GM15510 (cell line): Measurements from ENCODE around the gene OSBPL10.

Source experiments
- POLR2A ChIP-seq: IDR thresholded peaks from 3 replicates; pipeline ENCODE4 v1.6.1; 2011; ENCODE audit warnings: borderline replicate concordance; ENCODE audit not compliant: insufficient read length; ENCODE audit errors: extremely low read depth

Gene OSBPL10

GRCh38 chr3:31973081-31973480, 8.0 kb downstream of the OSBPL10 start:
- TF ChIP-seq POLR2A: no peak

DNA sequence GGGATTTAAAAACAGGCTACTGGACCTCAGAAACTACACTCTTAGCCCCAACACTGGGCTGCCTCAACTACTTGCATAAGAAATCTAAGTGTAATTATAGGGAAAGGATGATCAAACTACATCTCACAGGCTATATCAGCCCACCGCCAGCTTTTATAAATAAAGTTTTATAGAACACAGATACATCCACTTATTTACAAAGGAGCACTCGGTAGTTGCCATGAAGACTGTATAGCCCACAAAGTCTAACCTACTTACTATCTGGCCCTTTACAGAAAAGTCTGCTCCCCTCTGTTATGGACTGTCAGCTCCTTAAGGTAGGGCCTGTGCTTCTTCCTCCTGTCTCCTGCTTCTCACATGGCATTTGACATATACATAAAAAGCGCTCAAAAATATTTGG, 9.5 kb downstream of the OSBPL10 start:
- TF ChIP-seq POLR2A: no peak

GRCh38 chr3:31968927-31969418, 12.1 kb downstream of the OSBPL10 start:
- no peak for TF ChIP-seq POLR2A

DNA sequence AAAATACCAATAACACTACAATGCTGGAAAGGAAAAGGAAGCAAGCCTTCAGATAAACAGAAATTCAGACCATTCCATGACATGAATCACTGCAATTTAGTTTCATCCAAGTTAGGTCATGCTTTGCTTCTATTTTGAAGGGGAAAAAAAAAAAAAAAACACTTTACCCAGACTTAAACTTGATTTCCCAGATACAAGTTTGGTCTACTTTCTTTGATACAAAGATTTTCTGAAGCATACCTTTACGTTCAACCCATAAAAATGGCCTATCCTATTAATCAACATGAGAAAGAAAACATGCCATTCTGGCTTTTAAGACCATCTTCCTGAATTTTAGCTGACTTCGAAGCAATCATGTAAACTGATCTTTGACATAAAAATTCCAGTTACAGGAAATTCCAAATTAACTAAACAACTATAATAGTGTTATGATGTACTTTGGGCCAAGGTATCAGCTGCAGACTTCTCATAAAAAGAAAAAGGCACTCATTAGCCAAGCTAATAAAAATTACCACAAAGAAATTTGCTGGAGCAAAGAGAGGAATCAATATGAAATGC, 12.6 kb downstream of the OSBPL10 start:
- no peak for TF ChIP-seq POLR2A

GRCh38 chr3:31967592-31967991, 13.5 kb downstream of the OSBPL10 start:
- TF ChIP-seq POLR2A: no peak

DNA sequence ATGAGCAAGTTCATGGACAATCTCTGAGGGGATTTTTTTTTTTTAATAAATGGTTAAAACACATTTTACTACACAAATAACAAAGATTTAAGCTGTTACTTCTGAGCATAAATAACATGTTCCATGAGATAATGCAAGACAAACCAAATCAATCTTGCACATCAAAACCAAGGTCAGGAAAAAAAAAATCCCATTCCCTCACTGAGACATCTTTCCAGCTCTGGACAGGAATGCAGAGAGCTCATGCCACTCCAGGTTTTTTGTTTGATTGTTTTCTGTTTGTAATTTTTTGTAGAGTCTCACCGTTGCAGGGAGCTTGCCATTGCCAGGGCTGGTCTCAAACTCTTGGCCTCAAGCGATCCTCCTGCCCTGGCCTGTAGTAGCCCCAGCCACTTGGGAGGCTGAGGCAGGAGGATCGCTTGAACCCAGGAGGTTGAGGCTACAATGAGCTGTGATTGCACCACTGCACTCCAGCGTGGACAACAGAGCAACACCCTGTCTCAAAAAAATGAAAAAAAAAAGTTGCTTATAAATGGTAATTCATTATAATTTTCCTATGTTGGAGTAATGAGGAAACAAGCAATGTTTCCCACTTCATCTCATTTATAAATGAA, 14.0 kb downstream of the OSBPL10 start:
- TF ChIP-seq POLR2A: no peak

DNA sequence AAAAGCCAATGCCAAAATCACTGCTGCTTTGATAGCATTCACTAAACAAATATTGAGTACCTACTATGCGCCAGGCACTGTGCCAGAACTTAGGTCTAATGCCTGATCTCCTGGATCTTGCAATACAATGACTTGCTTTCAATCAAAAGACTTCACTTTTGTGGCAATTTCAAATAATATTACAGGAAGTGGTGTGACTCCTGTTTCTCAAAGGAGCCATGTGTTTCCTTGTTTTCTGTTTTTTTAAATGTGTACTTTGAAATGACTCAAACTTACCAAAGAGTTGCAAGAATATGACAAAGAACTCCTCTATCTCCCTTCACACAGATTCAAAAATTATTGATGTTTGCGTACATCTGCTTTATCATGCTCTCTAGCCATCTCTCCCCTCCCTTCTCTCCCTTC, 18.3 kb downstream of the OSBPL10 start:
- TF ChIP-seq POLR2A: no peak

DNA sequence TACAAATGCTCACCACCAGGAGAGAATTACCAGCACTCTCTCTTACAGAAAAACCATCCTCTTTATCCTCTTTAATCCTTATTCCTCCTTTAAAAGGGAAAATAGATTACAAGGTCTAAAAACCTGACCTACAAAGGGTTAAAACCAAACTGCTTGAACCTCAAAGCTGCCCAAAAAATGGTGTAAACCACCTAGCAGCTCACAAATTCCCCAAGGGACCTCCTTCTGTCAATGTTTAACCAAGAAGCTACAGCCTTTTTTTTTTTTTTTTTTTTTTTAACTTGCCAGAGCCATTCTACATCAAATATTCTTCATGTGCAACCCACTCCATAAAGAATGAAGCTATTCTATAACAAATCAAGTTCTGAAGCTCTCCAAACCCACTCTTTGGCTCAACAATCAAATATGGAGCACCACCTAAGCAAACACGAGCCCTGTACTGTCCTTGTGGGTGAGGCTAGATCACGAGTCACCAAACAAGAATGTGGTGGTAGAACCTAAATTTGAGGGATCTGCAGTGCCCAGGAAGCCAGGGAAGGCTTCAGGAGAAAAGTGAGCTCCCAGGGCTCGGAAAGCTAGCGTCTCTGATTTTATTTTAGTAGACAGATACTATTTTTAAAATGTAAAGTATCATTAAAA, 20.1 kb downstream of the OSBPL10 start:
- no peak for TF ChIP-seq POLR2A

GRCh38 chr3:31959951-31960792, 20.9 kb downstream of the OSBPL10 start:
- TF ChIP-seq POLR2A: no peak

DNA sequence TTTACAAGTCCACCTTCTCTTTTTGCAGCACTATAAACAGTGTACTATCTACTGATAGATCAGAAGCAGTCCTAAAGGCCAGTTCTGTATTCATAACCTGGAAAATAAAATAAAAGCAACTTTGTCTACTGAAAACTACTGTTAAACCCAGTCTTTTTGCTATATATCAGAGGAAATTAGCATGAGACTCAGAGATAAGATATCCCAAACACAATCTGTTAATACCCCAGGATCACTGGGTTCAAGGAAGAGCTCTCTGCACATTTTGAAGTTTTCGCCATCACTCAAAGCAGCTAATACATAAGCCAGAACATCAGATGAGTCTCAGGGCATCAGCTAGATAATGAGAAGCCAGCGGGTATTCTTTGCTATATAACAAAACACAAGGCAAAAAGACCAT, 21.8 kb downstream of the OSBPL10 start:
- TF ChIP-seq POLR2A: no peak

DNA sequence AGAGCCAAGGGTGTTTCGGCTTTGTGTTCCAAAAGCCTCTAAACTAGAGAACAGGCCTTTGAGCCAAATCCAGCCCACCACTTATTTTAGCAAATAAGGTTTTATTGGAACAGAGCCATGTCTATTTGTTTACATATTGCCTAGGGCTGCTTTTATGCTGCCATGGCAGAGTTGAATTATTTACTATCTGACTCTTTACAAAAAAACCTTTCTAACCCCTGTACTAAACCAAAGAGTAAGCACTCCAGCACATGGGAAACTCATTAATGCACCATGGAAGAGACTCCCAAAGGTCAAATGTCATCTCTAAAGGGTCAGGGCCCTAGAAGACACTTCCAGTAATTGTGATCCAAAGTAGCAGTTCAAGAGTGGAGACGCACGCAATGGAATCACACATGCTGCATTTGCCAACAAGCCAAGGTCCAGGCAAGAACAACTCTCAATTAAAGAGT, 22.3 kb downstream of the OSBPL10 start:
- no peak for TF ChIP-seq POLR2A

GRCh38 chr3:31957106-31957505, 24.0 kb downstream of the OSBPL10 start:
- no peak for TF ChIP-seq POLR2A

DNA sequence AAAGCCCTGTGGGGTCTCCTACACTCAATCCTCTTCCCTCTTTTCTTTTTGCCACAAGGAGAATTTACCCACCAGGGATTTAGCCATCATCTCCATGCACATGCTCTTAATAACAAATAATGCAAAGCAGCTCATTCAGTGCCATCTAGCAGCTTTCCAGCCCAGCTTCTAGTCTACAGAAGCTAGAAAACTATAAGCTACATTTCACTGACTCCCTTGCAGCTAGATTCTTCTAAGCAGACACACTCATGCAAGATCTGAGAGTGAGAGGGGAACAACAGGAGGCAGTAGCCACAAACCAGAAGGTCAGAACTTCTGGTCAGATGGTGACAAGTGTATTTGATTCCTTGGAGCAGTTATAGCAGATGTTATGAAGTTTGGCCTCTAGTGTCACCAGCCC, 25.5 kb downstream of the OSBPL10 start:
- TF ChIP-seq POLR2A: no peak

- TF ChIP-seq POLR2A: no peak
These were observed 27.4 kb downstream of the OSBPL10 start for GRCh38 chr3:31953636-31954035.

DNA sequence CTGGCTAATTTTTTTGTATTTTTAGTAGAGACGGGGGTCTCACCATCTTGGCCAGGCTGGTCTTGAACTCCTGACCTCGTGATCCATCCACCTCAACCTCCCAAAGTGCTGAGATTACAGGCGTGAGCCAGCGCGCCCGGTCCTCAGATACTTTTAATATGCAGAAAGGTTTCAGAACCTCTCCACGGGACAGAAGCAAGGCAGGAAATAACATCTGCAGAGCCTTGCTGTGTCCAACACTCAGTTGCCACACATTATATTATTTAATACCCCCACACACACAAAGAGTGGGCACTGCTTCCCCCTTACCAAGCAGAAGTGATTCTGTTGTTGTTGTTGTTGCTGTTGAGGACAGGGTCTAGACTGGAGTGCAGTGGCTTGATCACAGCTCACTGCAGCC, 28.0 kb downstream of the OSBPL10 start:
- TF ChIP-seq POLR2A: no peak
